Mesodermal cell (in vitro differentiated cells): ENCODE results near the gene PTPA.
"Not testable (repeated sequence)": the region's sequence is repeated elsewhere in the genome, so short reads cannot be mapped to it uniquely, and the experiment has no call there.

Experiments used
- H3K27ac ChIP-seq: 2 replicates; pipeline ENCODE4 v1.7.0; 2013; ENCODE audit warnings: mild to moderate bottlenecking, low read depth, low read length, moderate library complexity; ENCODE audit not compliant: severe bottlenecking
- H3K36me3 ChIP-seq: 2 replicates; pipeline ENCODE4 v1.7.1; 2013; ENCODE audit warnings: mild to moderate bottlenecking, low read length, moderate library complexity; ENCODE audit not compliant: control insufficient read depth, insufficient read depth
- H3K4me1 ChIP-seq: one replicate; pipeline ENCODE4 v1.7.1; 2013; ENCODE audit warnings: mild to moderate bottlenecking, low read length; ENCODE audit not compliant: insufficient read depth, control insufficient read depth, poor library complexity, severe bottlenecking
- H3K4me3 ChIP-seq: 2 replicates; pipeline ENCODE4 v1.7.0; 2013; ENCODE audit warnings: low read length, control low read depth, mild to moderate bottlenecking; ENCODE audit not compliant: insufficient read depth, poor library complexity, severe bottlenecking; ENCODE audit errors: extremely low read depth
- H3K9me3 ChIP-seq: 2 replicates; pipeline ENCODE4 v1.7.1; 2013; ENCODE audit warnings: mild to moderate bottlenecking, low read length, moderate library complexity; ENCODE audit not compliant: control insufficient read depth
- WGBS, 2 experiments: methylation state at CpG; one replicate each; pipeline ENCODE4 v1.1.5; 2013; ENCODE audit warnings: missing lambda C conversion rate in 2 of 2; ENCODE audit not compliant: insufficient coverage in 2 of 2; 5-methylcytosine and 5-hydroxymethylcytosine counted together

The PTPA gene

GRCh38 chr9:129181246-129181645 lies 70.0 kb downstream of the PTPA start:
- Histone ChIP-seq H3K4me3 (no peak overlapping the region), H3K27ac (no peak overlapping the region), H3K4me1 (peaks cover 25% of the 10 kb centered on the region), H3K36me3 (peaks cover 9% of the 10 kb centered on the region), H3K9me3 (no peaks in the 10 kb centered on the region)
- WGBS, 2 experiments = 70 to 81% methylated on average over 5 of the region's 5 CpGs

- Histone ChIP-seq H3K4me1 (peaks cover 25% of the 10 kb centered on the region), H3K27ac (no peak overlapping the region)
- WGBS, 2 experiments = 79 to 82% methylated on average over 4 of the region's 4 CpGs
Observed at GRCh38 chr9:129182122-129182521, 70.9 kb downstream of the PTPA start.

GRCh38 chr9:129182625-129183494 lies 71.6 kb downstream of the PTPA start:
- Histone ChIP-seq H3K4me3 (no peak overlapping the region), H3K4me1 (peaks cover 25% of the 10 kb centered on the region), H3K36me3 (no peaks in the 10 kb centered on the region), H3K27ac (no peak overlapping the region), H3K9me3 (peaks cover 7% of the 10 kb centered on the region)
- WGBS, 2 experiments = 32 to 39% methylated on average over 17 to 19 of the region's 20 CpGs

More at GRCh38 chr9:129182122-129182521, 70.9 kb downstream of the PTPA start:
- peaks cover 3% of the 10 kb centered on the region for H3K9me3 ChIP-seq
- no peak overlapping the region for H3K4me3 ChIP-seq
- H3K36me3 ChIP-seq = peaks cover under 1% of the 10 kb centered on the region

- Histone ChIP-seq H3K9me3 (peaks cover 7% of the 10 kb centered on the region), H3K36me3 (no peaks in the 10 kb centered on the region), H3K4me1 (peaks cover 23% of the 10 kb centered on the region), H3K27ac (no peak overlapping the region), H3K4me3 (no peak overlapping the region)
- WGBS, 2 experiments = 72 to 85% methylated on average over 3 to 4 of the region's 6 CpGs
Observed at GRCh38 chr9:129183495-129184218, 72.4 kb downstream of the PTPA start.

GRCh38 chr9:129184219-129184524 lies 73.0 kb downstream of the PTPA start:
- 88% methylated on average over 3 to 5 of the region's 7 CpGs for WGBS, 2 experiments

GRCh38 chr9:129184596-129185122 lies 73.4 kb downstream of the PTPA start:
- WGBS, 2 experiments = 59 to 80% methylated on average over 1 to 5 of the region's 9 CpGs
- peaks cover 15% of the 10 kb centered on the region for H3K4me1 ChIP-seq
- H3K4me3 ChIP-seq = no peak overlapping the region
- H3K27ac ChIP-seq = peak overlapping the region; percentile 38
- H3K36me3 ChIP-seq = no peaks in the 10 kb centered on the region
- H3K9me3 ChIP-seq = peaks cover 7% of the 10 kb centered on the region

More at GRCh38 chr9:129184219-129184524, 73.0 kb downstream of the PTPA start:
- Histone ChIP-seq H3K36me3 (no peaks in the 10 kb centered on the region), H3K4me1 (peaks cover 20% of the 10 kb centered on the region), H3K9me3 (peaks cover 7% of the 10 kb centered on the region), H3K4me3 (no peak overlapping the region), H3K27ac (no peak overlapping the region)

GRCh38 chr9:129185402-129185801 lies 74.2 kb downstream of the PTPA start:
- whole genome bisulfite sequencing, 2 experiments = 94 to 95% methylated on average over 3 to 5 of the region's 6 CpGs
- peaks cover 7% of the 10 kb centered on the region for H3K9me3 ChIP-seq
- H3K4me1 ChIP-seq = peaks cover 12% of the 10 kb centered on the region
- H3K27ac ChIP-seq = no peak overlapping the region
- H3K4me3 ChIP-seq = no peak overlapping the region
- H3K36me3 ChIP-seq = no peaks in the 10 kb centered on the region

GRCh38 chr9:129185991-129186390 lies 74.8 kb downstream of the PTPA start:
- peaks cover 12% of the 10 kb centered on the region for H3K4me1 ChIP-seq
- peaks cover 7% of the 10 kb centered on the region for H3K9me3 ChIP-seq
- no peak overlapping the region for H3K27ac ChIP-seq
- H3K36me3 ChIP-seq = no peaks in the 10 kb centered on the region
- 89 to 90% methylated on average over 10 of the region's 10 CpGs for WGBS, 2 experiments
- no peak overlapping the region for H3K4me3 ChIP-seq

- no peak overlapping the region for H3K4me3 ChIP-seq
- H3K27ac ChIP-seq = no peak overlapping the region
- H3K4me1 ChIP-seq = peaks cover 12% of the 10 kb centered on the region
- H3K9me3 ChIP-seq = peaks cover 7% of the 10 kb centered on the region
- no peaks in the 10 kb centered on the region for H3K36me3 ChIP-seq
- 100% methylated on average over 1 of the region's 1 CpG; no CpG with 5 or more reads in 1 of the 2 experiments for WGBS, 2 experiments
Observed at GRCh38 chr9:129187042-129187441, 75.8 kb downstream of the PTPA start.

GRCh38 chr9:129189971-129190370 lies 78.8 kb downstream of the PTPA start:
- not testable (repeated sequence) for H3K27ac ChIP-seq, H3K4me1 ChIP-seq, H3K9me3 ChIP-seq, H3K36me3 ChIP-seq, H3K4me3 ChIP-seq
- 95 to 96% methylated on average over 7 to 8 of the region's 8 CpGs for WGBS, 2 experiments
